Smooth muscle cell (in vitro differentiated cells): ENCODE results near the gene WDR5B. TPM values are rescaled to one million over a fixed set of nuclear protein-coding genes. Genes with fewer than 3 reads are reported as not detected.
"Not testable (repeated sequence)": the region's sequence is repeated elsewhere in the genome, so short reads cannot be mapped to it uniquely, and the experiment has no call there.

Experiments used
- DNase-seq: peaks from one replicate; lab custom pipeline; 2025; ENCODE audit not compliant: unreplicated experiment; lab: John Stamatoyannopoulos, UW
- H2AFZ ChIP-seq: fragments of 200-600 bp; sonication (generic); 2 replicates; pipeline ENCODE4 v1.6.0; 2016; ENCODE audit warnings: antibody characterized with exemption, low read depth, mild to moderate bottlenecking
- H3F3A ChIP-seq: fragments of 200-600 bp; sonication (generic); 2 replicates; pipeline ENCODE4 v1.6.0; 2017; ENCODE audit warnings: antibody characterized with exemption, low read depth
- H3K27ac ChIP-seq: fragments of 200-600 bp; sonication (generic); 2 replicates; pipeline ENCODE4 v1.5.1; 2016; ENCODE audit warnings: low read depth, mild to moderate bottlenecking
- H3K27me3 ChIP-seq: fragments of 200-600 bp; sonication (generic); 2 replicates; pipeline ENCODE4 v1.6.1; 2016; ENCODE audit warnings: low read depth, mild to moderate bottlenecking
- H3K36me3 ChIP-seq: fragments of 200-600 bp; sonication (generic); 2 replicates; pipeline ENCODE4 v1.5.1; 2016; ENCODE audit warnings: low read depth
- H3K4me1 ChIP-seq: fragments of 200-600 bp; sonication (generic); 2 replicates; pipeline ENCODE4 v1.5.1; 2016; ENCODE audit warnings: low read depth
- H3K4me2 ChIP-seq: fragments of 200-600 bp; sonication (generic); 2 replicates; pipeline ENCODE4 v1.6.0; 2016; ENCODE audit warnings: mild to moderate bottlenecking
- H3K4me3 ChIP-seq: fragments of 200-600 bp; sonication (generic); 2 replicates; pipeline ENCODE4 v1.5.1; 2016; ENCODE audit warnings: mild to moderate bottlenecking
- H3K79me2 ChIP-seq: fragments of 200-600 bp; sonication (generic); 2 replicates; pipeline ENCODE4 v1.6.0; 2016; ENCODE audit warnings: low read depth, mild to moderate bottlenecking
- H3K9ac ChIP-seq: fragments of 200-600 bp; sonication (generic); 2 replicates; pipeline ENCODE4 v1.6.0; 2016; ENCODE audit warnings: low read depth
- H3K9me3 ChIP-seq: fragments of 200-600 bp; sonication (generic); replicated peaks from 2 replicates; pipeline ENCODE4 v1.5.1; 2016; ENCODE audit warnings: low read depth
- H4K20me1 ChIP-seq: fragments of 200-600 bp; sonication (generic); 2 replicates; pipeline ENCODE4 v1.6.0; 2016; ENCODE audit warnings: low read depth
- CTCF ChIP-seq: fragments of 200-600 bp; sonication (generic); IDR thresholded peaks from 2 replicates; pipeline ENCODE4 v1.5.1; 2017; ENCODE audit warnings: borderline replicate concordance, mild to moderate bottlenecking, antibody characterized with exemption; ENCODE audit not compliant: insufficient read depth, poor library complexity, severe bottlenecking
- WGBS: methylation state at CpG from one replicate; pipeline ENCODE4 v1.1.7; 2016; ENCODE audit warnings: low lambda C conversion rate; 5-methylcytosine and 5-hydroxymethylcytosine counted together
- polyA plus RNA-seq: library from polyadenylated mRNA; unstranded; fragments of >200 nt; fragmentation: Nextera tagmentation; extraction: Ambion mirVana; gene quantifications from 2 replicates; pipeline ENCODE4 v1.2.1, GENCODE V29; 2016
- total RNA-seq: library from RNA; depleted of rRNA; stranded (reverse); fragments of >200 nt; gene quantifications from 2 replicates; pipeline ENCODE4 v1.2.3, GENCODE V29; 2014

Gene WDR5B
- total and polyA plus RNA-seq, 2 experiments from 2014 or later: 1.6 to 5.2 TPM

DNA sequence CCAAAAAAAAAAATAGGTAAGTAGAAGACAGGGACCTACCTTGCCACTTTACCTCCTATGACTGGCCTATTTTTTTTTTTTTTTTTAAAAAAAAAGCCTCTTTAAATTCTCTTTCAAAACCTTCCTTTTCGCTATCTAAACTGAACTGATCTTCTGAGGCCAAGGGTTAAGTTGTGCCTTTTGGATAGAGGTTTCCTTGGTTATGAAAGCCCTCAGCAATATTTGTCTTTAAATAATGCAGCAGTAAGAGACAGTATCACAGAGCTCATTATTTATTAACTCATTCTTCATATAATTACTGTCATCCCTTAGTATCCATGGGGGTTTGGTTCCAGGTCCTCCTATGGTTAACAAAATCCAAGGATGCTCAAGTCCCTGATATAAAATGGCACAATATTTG is 41.8 kb downstream of the WDR5B start:
- DNase-seq: no peak
- Histone ChIP-seq H3K4me3 (no peak overlapping the region), H3F3A (no peaks in the 10 kb centered on the region), H3K9ac (no peak overlapping the region), H4K20me1 (peaks cover 9% of the 10 kb centered on the region), H3K36me3 (peaks cover 7% of the 10 kb centered on the region), H2AFZ (no peak overlapping the region), H3K4me2 (no peak overlapping the region), H3K4me1 (no peaks in the 10 kb centered on the region), H3K27me3 (no peaks in the 10 kb centered on the region), H3K79me2 (peaks cover 13% of the 10 kb centered on the region), H3K27ac (no peak overlapping the region), H3K9me3 (no peaks in the 10 kb centered on the region)
- TF ChIP-seq CTCF: no peak
- 100% methylated on average over 1 of the region's 1 CpG for WGBS

- Histone ChIP-seq H3K27ac (no peak overlapping the region), H3K27me3 (no peaks in the 10 kb centered on the region), H3K4me1 (no peaks in the 10 kb centered on the region), H3K79me2 (no peaks in the 10 kb centered on the region), H3K4me2 (no peak overlapping the region), H3F3A (no peaks in the 10 kb centered on the region), H3K9me3 (no peaks in the 10 kb centered on the region), H4K20me1 (no peaks in the 10 kb centered on the region), H3K4me3 (no peak overlapping the region), H2AFZ (no peak overlapping the region), H3K36me3 (peaks cover 16% of the 10 kb centered on the region), H3K9ac (no peak overlapping the region)
- DNase-seq: no peak
- WGBS: 94% methylated on average over 5 of the region's 5 CpGs
- TF ChIP-seq CTCF: no peak
Measured at GRCh38 chr3:122366379-122366749, 49.5 kb downstream of the WDR5B start.

- H3K79me2 ChIP-seq, H4K20me1 ChIP-seq, H3K27ac ChIP-seq, DNase-seq, H3K4me2 ChIP-seq, H3K9ac ChIP-seq, H3K9me3 ChIP-seq, H3F3A ChIP-seq, H3K27me3 ChIP-seq, H3K4me3 ChIP-seq, H2AFZ ChIP-seq, H3K4me1 ChIP-seq: not testable (repeated sequence)
- peaks cover 15% of the 10 kb centered on the region for H3K36me3 ChIP-seq
- WGBS: 95% methylated on average over 10 of the region's 10 CpGs
Measured at GRCh38 chr3:122365582-122366378, 50.1 kb downstream of the WDR5B start.

GRCh38 chr3:122365073-122365472 is 50.8 kb downstream of the WDR5B start:
- no peak for DNase-seq
- no peak overlapping the region for H3K9ac ChIP-seq
- H3K36me3 ChIP-seq: peaks cover 12% of the 10 kb centered on the region
- H3K4me2 ChIP-seq: no peak overlapping the region
- no peaks in the 10 kb centered on the region for H3K9me3 ChIP-seq
- H3K27me3 ChIP-seq: no peaks in the 10 kb centered on the region
- no peaks in the 10 kb centered on the region for H3F3A ChIP-seq
- 93% methylated on average over 1 of the region's 1 CpG for WGBS
- H3K27ac ChIP-seq: no peak overlapping the region
- no peak overlapping the region for H3K4me3 ChIP-seq
- no peaks in the 10 kb centered on the region for H3K79me2 ChIP-seq
- H2AFZ ChIP-seq: no peak overlapping the region
- no peaks in the 10 kb centered on the region for H4K20me1 ChIP-seq
- H3K4me1 ChIP-seq: no peaks in the 10 kb centered on the region
- TF ChIP-seq CTCF: no peak
